Esophagus squamous epithelium (tissue), 4 donors: ENCODE results near the gene TCF3.

ENCODE experiments used
- CTCF ChIP-seq, 6 experiments: fragments of 450-650 bp in 4 of 6; fragments of 200-600 bp in 2 of 6; sonication (generic) in 2 of 6; IDR thresholded peaks; one replicate each; pipeline ENCODE4 v1.5.1; 2016 to 2019; ENCODE audit warnings: antibody characterized with exemption in 6 of 6, mild to moderate bottlenecking in 4 of 6, moderate library complexity in 4 of 6
- POLR2A ChIP-seq, 4 donors: fragments of 450-650 bp; IDR thresholded peaks; one replicate each; pipeline ENCODE4 v1.6.1; 2017; ENCODE audit warnings: antibody characterized with exemption in 4 of 4, mild to moderate bottlenecking in 4 of 4, moderate library complexity in 3 of 4

- TF ChIP-seq CTCF (IDR thresholded peaks at IDR 0.05) = no peak
- TF ChIP-seq POLR2A (IDR thresholded peaks at IDR 0.05) = no peak
Measured at GRCh38 chr19:1685046-1685445, 32.6 kb upstream of the TCF3 start.
